PC-3 (cell line): ENCODE measurements around the gene DPH5. TPM values are rescaled to one million over a fixed set of nuclear protein-coding genes. Genes with fewer than 3 reads are reported as not detected.

ENCODE experiments used
- ATAC-seq: fragments of 200-7000 bp; cut with Tn5 transposase; 2 replicates; pipeline ENCODE4 v1.9.1; 2020; ENCODE audit warnings: mild to moderate bottlenecking, moderate library complexity
- BruUV-seq: library from RNA; stranded (reverse); fragments of 400-500 nt; replicated peaks from 2 replicates; lab custom pipeline; 2021; lab: Mats Ljungman, UMichigan
- CTCF ChIA-PET: fragments of 300-600 bp; sonication (Branson Sonifier 250); formaldehyde crosslinking; loops from one replicate; lab custom pipeline; 2022; ENCODE audit warnings: antibody characterized with exemption; lab: Charles Lee
- POLR2A ChIA-PET: fragments of 300-600 bp; sonication (Branson Sonifier 250); formaldehyde crosslinking; loops from one replicate; lab custom pipeline; 2022; ENCODE audit warnings: antibody characterized with exemption; ENCODE audit not compliant: unreplicated experiment; lab: Charles Lee
- DNase-seq: peaks from one replicate; pipeline ENCODE4 v3.0.0-alpha.2; 2015
- H2AFZ ChIP-seq: fragments of 300-600 bp; sonication (generic); 2 replicates; pipeline ENCODE4 v1.6.0; 2016; ENCODE audit warnings: antibody characterized with exemption, low read length
- H3F3A ChIP-seq: fragments of 300-600 bp; sonication (generic); one replicate; pipeline ENCODE4 v1.6.0; 2017; ENCODE audit warnings: antibody characterized with exemption, low read length, control low read depth, mild to moderate bottlenecking; ENCODE audit not compliant: unreplicated experiment
- H3K27ac ChIP-seq: fragments of 300-600 bp; sonication (generic); 2 replicates; pipeline ENCODE4 v1.5.1; 2016; ENCODE audit warnings: mild to moderate bottlenecking, low read length
- H3K27me3 ChIP-seq: fragments of 300-600 bp; sonication (generic); 2 replicates; pipeline ENCODE4 v1.6.1; 2016; ENCODE audit warnings: low read length, mixed read lengths
- H3K36me3 ChIP-seq: fragments of 300-600 bp; sonication (generic); 2 replicates; pipeline ENCODE4 v1.6.1; 2016; ENCODE audit warnings: low read depth, mixed run types, low read length, mixed read lengths
- H3K4me1 ChIP-seq: fragments of 300-600 bp; sonication (generic); 2 replicates; pipeline ENCODE4 v1.5.1; 2016; ENCODE audit warnings: low read length; ENCODE audit not compliant: insufficient read depth
- H3K4me2 ChIP-seq: fragments of 300-600 bp; sonication (generic); 2 replicates; pipeline ENCODE4 v1.6.0; 2016; ENCODE audit warnings: low read length
- H3K4me3 ChIP-seq: fragments of 300-600 bp; sonication (generic); 2 replicates; pipeline ENCODE4 v1.5.1; 2016; ENCODE audit warnings: mild to moderate bottlenecking, low read length, mixed read lengths
- H3K79me2 ChIP-seq: fragments of 300-600 bp; sonication (generic); 2 replicates; pipeline ENCODE4 v1.6.1; 2017; ENCODE audit warnings: low read length, mixed read lengths
- H3K9ac ChIP-seq: fragments of 300-600 bp; sonication (generic); 2 replicates; pipeline ENCODE4 v1.6.0; 2016; ENCODE audit warnings: mild to moderate bottlenecking, low read length
- H3K9me2 ChIP-seq: fragments of 300-600 bp; sonication (generic); replicated peaks from 2 replicates; pipeline ENCODE4 v1.6.1; 2016; ENCODE audit warnings: mixed run types, low read length, mixed read lengths
- H3K9me3 ChIP-seq: fragments of 300-600 bp; sonication (generic); 2 replicates; pipeline ENCODE4 v1.6.1; 2016; ENCODE audit warnings: low read length, mixed read lengths
- H4K20me1 ChIP-seq: fragments of 300-600 bp; sonication (generic); 2 replicates; pipeline ENCODE4 v1.6.1; 2016; ENCODE audit warnings: low read length, mixed read lengths
- EZH2 ChIP-seq: fragments of 300-600 bp; sonication (generic); IDR thresholded peaks from one replicate; pipeline ENCODE4 v1.6.1; 2017; ENCODE audit warnings: antibody characterized with exemption, mild to moderate bottlenecking, low read length; ENCODE audit not compliant: unreplicated experiment
- EZH2phosphoT487 ChIP-seq: fragments of 300-600 bp; sonication (generic); IDR thresholded peaks from 2 replicates; pipeline ENCODE4 v1.6.1; 2018; ENCODE audit warnings: mild to moderate bottlenecking, antibody characterized with exemption, low read length, borderline replicate concordance
- intact Hi-C: fragments of 100-400 bp; cut with micrococcal nuclease; formaldehyde crosslinking; loops from 2 replicates; pipeline ENCODE4 v1.9.0; 2023
- total RNA-seq: library from RNA; depleted of rRNA; stranded (reverse); fragments of >200 nt; gene quantifications from 2 replicates; pipeline ENCODE4 v1.2.3, GENCODE V29; 2014
- TF ChIP-seq, protein P1 (sequence below): fragments of 300-600 bp; sonication (generic); conservative IDR thresholded peaks from 2 replicates; pipeline ENCODE4 v1.5.1; 2017; ENCODE audit warnings: antibody characterized with exemption, low read depth, mild to moderate bottlenecking, low read length

Gene DPH5
- total RNA-seq, 1 experiment from 2014 or later = 24.9 TPM

DNA sequence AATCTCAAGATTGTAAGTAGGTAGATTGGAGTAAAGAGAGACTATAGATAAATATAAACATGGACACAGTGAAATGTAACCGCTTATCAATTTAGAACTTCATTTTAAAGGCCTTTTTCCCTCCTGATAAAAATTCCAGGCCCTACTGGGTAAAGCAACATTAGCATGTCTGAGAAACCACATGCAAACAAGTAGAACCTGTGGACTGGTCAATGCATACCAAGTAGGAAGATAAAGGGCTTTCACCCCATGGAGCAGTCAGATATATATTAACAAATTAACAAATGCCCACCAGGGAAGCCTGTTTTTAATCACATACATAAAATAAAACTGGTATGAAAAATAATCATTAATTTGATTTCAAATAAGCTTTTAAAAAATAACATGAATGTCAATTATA is 8.1 kb downstream of the DPH5 start:
- H3K9me3 ChIP-seq = no peaks in the 10 kb centered on the region
- H3K9me2 ChIP-seq = no peaks in the 10 kb centered on the region
- peaks cover 24% of the 10 kb centered on the region; the same call in 1 of the 2 replicates for H3K36me3 ChIP-seq
- no peak overlapping the region for H3K9ac ChIP-seq
- ATAC-seq = no peak
- H4K20me1 ChIP-seq = no peaks in the 10 kb centered on the region
- H3K4me1 ChIP-seq = peaks cover 5% of the 10 kb centered on the region; the same call in 1 of the 2 replicates
- no peak overlapping the region for H3K27ac ChIP-seq
- TF ChIP-seq EZH2 = no peak
- no peak for TF ChIP-seq EZH2phosphoT487
- intact Hi-C loops = no loop called here
- H3K27me3 ChIP-seq = no peaks in the 10 kb centered on the region
- DNase-seq = no peak
- ChIA-PET CTCF (no interaction called here), POLR2A (no interaction called here)
- no TSS peak for BruUV-seq
- no peak overlapping the region for H2AFZ ChIP-seq
- H3K4me3 ChIP-seq = no peak overlapping the region
- no peak overlapping the region for H3K4me2 ChIP-seq
- H3K79me2 ChIP-seq = no peaks in the 10 kb centered on the region; the same call in 1 of the 2 replicates
- no peaks in the 10 kb centered on the region for H3F3A ChIP-seq

DNA sequence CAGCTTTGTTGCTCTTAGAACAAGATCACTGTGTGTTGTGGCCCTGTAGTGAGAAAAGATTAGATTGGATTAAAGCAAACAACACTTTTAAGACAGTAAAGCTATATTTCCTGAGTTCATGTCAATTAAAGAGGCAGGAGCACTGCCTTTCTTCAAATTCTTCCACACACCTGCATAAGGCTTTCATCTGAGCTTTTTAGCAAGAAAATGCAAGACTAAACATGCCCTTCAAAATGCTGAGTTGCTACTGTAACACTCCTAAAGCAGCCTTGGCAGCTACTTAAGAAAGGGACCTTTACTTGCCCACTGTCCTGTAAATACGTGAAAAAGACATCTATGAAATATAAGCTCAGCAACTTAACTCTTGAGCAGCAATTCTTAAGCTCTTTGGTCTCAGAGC is 11.8 kb downstream of the DPH5 start:
- TF ChIP-seq, protein P1, sequence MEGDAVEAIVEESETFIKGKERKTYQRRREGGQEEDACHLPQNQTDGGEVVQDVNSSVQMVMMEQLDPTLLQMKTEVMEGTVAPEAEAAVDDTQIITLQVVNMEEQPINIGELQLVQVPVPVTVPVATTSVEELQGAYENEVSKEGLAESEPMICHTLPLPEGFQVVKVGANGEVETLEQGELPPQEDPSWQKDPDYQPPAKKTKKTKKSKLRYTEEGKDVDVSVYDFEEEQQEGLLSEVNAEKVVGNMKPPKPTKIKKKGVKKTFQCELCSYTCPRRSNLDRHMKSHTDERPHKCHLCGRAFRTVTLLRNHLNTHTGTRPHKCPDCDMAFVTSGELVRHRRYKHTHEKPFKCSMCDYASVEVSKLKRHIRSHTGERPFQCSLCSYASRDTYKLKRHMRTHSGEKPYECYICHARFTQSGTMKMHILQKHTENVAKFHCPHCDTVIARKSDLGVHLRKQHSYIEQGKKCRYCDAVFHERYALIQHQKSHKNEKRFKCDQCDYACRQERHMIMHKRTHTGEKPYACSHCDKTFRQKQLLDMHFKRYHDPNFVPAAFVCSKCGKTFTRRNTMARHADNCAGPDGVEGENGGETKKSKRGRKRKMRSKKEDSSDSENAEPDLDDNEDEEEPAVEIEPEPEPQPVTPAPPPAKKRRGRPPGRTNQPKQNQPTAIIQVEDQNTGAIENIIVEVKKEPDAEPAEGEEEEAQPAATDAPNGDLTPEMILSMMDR = no peak
- no peak for TF ChIP-seq EZH2
- no peak for TF ChIP-seq EZH2phosphoT487
- DNase-seq (no peak), ATAC-seq (no peak)
- POLR2A ChIA-PET = no interaction called here
- H3K9me3 ChIP-seq = no peaks in the 10 kb centered on the region
- H3K4me3 ChIP-seq = no peak overlapping the region
- no peaks in the 10 kb centered on the region for H4K20me1 ChIP-seq
- no peaks in the 10 kb centered on the region for H3K9me2 ChIP-seq
- no TSS peak for BruUV-seq
- H3K4me2 ChIP-seq = no peak overlapping the region
- no peaks in the 10 kb centered on the region for H3F3A ChIP-seq
- no peak overlapping the region for H3K9ac ChIP-seq
- CTCF ChIA-PET = no interaction called here
- no peaks in the 10 kb centered on the region for H3K4me1 ChIP-seq
- no peak overlapping the region for H3K27ac ChIP-seq
- H3K79me2 ChIP-seq = no peaks in the 10 kb centered on the region
- peaks cover 18% of the 10 kb centered on the region for H3K36me3 ChIP-seq
- no peaks in the 10 kb centered on the region for H3K27me3 ChIP-seq
- H2AFZ ChIP-seq = no peak overlapping the region
- intact Hi-C loops = no loop called here

DNA sequence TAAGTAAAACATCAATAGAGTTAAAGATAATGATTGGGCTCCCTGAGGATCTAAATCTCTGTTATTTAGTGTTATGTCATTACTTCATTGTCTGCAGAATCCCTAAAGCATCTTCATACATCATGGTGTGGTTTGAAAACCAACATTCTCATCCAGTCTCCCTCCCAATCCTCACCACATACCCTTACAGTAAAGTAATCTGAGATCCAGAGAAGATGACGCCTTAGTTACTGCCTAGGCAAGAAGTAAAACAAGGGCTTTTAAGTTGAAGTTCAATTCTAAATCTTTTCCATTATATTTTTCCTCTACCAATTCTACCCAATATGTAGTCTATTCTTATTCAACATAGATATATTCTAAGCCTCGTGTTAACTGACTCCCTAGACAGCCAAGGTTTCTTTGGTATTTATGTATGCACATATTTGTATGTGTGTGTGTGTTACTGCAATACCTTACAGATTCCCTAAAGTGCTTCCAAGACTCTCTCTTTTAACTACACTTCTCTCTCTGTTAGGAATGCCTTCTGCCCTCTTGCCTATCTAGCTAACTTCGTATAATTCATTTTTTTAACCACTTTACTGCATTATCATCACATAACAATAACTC is 17.3 kb downstream of the DPH5 start:
- TF ChIP-seq EZH2phosphoT487 (no peak), EZH2 (no peak)
- TF ChIP-seq, protein P1 = no peak
- Histone ChIP-seq H2AFZ (no peak overlapping the region), H3K36me3 (peaks cover 16% of the 10 kb centered on the region), H3K4me3 (no peak overlapping the region), H3K9ac (no peak overlapping the region), H3K4me2 (no peak overlapping the region), H3K27ac (no peak overlapping the region), H3K9me2 (no peaks in the 10 kb centered on the region), H3K27me3 (no peaks in the 10 kb centered on the region), H3F3A (no peaks in the 10 kb centered on the region), H4K20me1 (no peaks in the 10 kb centered on the region), H3K79me2 (no peaks in the 10 kb centered on the region), H3K4me1 (peaks cover 10% of the 10 kb centered on the region; the same call in 1 of the 2 replicates), H3K9me3 (no peaks in the 10 kb centered on the region)
- ChIA-PET POLR2A (no interaction called here), CTCF (no interaction called here)
- BruUV-seq = no TSS peak
- no peak for ATAC-seq
- DNase-seq = no peak
- intact Hi-C loops = no loop called here
